ENCODE measurements around the gene KIF5C.

- no peak for TF ChIP-seq CTCF (IDR thresholded peaks at IDR 0.05)
- TF ChIP-seq, protein P1, sequence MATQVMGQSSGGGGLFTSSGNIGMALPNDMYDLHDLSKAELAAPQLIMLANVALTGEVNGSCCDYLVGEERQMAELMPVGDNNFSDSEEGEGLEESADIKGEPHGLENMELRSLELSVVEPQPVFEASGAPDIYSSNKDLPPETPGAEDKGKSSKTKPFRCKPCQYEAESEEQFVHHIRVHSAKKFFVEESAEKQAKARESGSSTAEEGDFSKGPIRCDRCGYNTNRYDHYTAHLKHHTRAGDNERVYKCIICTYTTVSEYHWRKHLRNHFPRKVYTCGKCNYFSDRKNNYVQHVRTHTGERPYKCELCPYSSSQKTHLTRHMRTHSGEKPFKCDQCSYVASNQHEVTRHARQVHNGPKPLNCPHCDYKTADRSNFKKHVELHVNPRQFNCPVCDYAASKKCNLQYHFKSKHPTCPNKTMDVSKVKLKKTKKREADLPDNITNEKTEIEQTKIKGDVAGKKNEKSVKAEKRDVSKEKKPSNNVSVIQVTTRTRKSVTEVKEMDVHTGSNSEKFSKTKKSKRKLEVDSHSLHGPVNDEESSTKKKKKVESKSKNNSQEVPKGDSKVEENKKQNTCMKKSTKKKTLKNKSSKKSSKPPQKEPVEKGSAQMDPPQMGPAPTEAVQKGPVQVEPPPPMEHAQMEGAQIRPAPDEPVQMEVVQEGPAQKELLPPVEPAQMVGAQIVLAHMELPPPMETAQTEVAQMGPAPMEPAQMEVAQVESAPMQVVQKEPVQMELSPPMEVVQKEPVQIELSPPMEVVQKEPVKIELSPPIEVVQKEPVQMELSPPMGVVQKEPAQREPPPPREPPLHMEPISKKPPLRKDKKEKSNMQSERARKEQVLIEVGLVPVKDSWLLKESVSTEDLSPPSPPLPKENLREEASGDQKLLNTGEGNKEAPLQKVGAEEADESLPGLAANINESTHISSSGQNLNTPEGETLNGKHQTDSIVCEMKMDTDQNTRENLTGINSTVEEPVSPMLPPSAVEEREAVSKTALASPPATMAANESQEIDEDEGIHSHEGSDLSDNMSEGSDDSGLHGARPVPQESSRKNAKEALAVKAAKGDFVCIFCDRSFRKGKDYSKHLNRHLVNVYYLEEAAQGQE (IDR thresholded peaks at IDR 0.05; ENCODE audit: insufficient read depth in 1 of 2, low read depth in 2 of 2, low read length in 1 of 2), result no peak
- no peak for TF ChIP-seq SIN3A (IDR thresholded peaks at IDR 0.05; ENCODE audit: borderline replicate concordance, insufficient read depth, low read depth, low read length)
Measured at GRCh38 chr2:149020432-149020851, 145.4 kb downstream of the KIF5C start.

Measured in Panc1 (cell line).